Measurements from ENCODE around the gene C2CD5.

Gene C2CD5

GRCh38 chr12:22413592-22413991, 130.8 kb downstream of the C2CD5 start:
- FAIRE-seq = no peak

GRCh38 chr12:22412581-22412980, 131.8 kb downstream of the C2CD5 start:
- FAIRE-seq = no peak

GRCh38 chr12:22410486-22410885, 133.9 kb downstream of the C2CD5 start:
- FAIRE-seq = no peak

GRCh38 chr12:22409377-22410164, 134.8 kb downstream of the C2CD5 start:
- no peak for FAIRE-seq

GRCh38 chr12:22408610-22409376, 135.5 kb downstream of the C2CD5 start:
- FAIRE-seq = no peak

GRCh38 chr12:22407397-22407796, 136.9 kb downstream of the C2CD5 start:
- FAIRE-seq = no peak

GRCh38 chr12:22406627-22407026, 137.7 kb downstream of the C2CD5 start:
- no peak for FAIRE-seq

GRCh38 chr12:22399464-22400180, 144.7 kb downstream of the C2CD5 start:
- no peak for FAIRE-seq

All from colon (tissue), 2 donors.